HG03066 (cell line): ENCODE measurements around the gene DNAJB5.

Experiments
- ATAC-seq: cut with Tn5 transposase; IDR thresholded peaks from one replicate; pipeline ENCODE4 v1.9.1; 2021; ENCODE audit warnings: low read depth; ENCODE audit not compliant: unreplicated experiment

The DNAJB5 gene

DNA sequence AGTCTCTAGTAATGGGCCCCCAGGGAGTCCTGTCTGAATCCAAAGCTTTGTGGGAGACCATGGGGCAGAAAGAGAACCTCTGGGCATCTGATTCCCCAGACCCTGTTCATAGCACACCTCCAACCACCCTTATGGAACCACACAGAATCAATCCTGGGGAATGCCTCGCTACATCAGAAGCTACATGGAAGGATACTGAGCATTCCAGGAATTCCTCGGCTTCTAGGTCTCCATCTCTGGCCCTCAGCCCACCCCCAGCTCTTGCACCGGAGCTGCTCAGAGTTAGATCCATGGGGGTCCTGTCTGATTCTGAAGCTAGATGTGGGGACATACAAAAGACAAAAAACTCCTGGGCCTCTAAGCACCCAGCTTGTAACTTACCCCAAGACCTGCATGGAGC is 54.5 kb downstream of the DNAJB5 start:
- no peak for ATAC-seq
